HG03060 (cell line): ENCODE data around the gene RPS19BP1.

Experiments
- ATAC-seq: cut with Tn5 transposase; IDR thresholded peaks from one replicate; pipeline ENCODE4 v1.9.1; 2021; ENCODE audit warnings: low read depth, moderate number of reproducible peaks; ENCODE audit not compliant: unreplicated experiment

The RPS19BP1 gene

DNA sequence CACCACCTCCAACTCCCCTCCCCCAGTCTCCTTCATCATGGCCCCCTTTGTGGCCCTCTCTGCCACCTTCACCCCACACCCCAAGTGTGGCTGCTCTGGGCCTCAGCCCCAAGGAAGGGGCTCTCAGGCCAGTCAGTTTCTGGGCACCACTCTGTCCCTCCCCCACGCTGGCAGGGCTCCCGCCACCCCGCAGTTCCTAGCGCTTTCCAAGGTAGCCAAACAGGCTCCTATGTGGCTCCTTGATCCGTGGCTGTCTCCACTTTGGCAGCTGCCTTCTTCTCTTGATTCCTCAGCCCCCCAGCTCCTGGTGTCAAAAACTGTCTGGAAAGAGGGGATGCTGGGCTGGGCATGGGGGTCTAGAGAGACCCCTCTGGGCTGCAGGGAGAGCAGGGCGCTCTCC is 27.6 kb upstream of the RPS19BP1 start:
- ATAC-seq = no peak

DNA sequence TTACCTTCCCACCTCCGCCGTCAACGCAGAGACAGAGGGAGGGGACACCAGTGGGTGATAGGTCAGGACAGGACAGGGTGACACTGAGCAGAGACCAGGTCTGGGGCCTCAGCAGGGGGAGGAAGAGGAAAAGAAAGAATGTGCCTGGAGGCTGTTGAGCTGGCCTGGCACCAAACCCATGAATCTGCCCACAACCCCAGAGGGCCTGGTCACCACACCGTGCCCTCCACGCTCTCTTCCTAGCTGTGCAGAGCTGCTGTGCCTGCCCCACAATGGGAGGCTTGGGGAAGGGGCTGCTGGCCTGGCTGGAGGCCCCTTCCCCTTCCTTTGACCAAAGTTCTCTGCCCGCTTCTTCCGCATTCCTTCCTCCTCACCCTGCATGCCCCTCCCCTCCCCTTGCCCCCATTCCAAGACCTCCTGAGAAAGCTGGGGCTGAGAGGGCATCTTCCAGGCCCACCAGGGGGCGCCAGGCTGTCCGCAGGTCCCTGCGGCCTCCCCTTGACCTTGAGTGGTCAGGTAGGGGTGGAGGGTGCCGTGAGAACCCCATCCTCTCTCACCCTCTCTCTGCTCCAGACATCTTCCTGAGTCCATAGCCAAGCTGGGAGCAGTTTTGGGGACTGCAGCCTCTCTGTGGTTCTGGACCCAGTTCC is 27.0 kb upstream of the RPS19BP1 start:
- no peak for ATAC-seq

DNA sequence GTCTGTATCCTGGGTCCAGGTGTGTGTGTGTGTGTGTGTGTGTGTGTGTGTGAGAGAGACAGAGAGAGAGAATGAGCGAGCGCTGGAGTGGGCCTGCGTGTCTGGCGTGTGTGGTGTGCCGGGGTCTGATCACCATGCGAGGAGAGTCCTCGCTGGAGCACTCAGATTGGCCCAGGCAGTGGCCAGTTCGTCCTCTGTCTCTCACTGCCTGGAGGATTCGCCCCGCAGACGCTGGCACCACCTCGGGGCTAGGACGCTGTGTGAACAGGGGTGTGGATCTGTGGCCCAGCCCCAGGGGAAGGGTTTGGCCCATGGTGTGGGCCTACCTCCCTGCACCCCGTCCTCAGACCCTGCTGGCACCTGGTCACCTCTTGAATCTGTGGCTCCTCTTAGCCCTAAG is 26.4 kb upstream of the RPS19BP1 start:
- no peak for ATAC-seq

DNA sequence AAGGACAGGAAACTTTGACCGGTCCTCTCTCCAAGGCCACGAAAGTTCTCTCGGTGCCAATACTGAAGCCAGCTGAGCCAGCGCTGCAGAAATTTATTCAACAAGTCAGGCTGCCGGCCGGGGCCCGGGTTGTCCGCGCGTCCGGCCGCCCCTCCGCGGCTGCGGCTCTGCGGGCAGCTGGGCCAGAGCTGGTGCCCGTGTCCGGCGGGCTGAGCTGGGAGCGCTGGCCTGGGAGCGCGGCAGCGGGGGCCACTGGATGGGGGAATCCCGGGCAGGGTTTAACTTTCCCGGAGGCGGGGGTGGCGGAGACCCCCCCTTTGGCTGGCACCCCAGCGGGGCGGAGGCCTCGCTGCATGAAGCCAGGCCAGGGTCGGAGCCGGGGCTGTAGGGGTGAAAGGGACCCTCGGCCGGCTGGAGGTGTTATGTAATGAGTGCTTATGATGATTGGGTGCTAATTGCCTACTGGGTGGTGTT is 25.7 kb upstream of the RPS19BP1 start:
- ATAC-seq = no peak

DNA sequence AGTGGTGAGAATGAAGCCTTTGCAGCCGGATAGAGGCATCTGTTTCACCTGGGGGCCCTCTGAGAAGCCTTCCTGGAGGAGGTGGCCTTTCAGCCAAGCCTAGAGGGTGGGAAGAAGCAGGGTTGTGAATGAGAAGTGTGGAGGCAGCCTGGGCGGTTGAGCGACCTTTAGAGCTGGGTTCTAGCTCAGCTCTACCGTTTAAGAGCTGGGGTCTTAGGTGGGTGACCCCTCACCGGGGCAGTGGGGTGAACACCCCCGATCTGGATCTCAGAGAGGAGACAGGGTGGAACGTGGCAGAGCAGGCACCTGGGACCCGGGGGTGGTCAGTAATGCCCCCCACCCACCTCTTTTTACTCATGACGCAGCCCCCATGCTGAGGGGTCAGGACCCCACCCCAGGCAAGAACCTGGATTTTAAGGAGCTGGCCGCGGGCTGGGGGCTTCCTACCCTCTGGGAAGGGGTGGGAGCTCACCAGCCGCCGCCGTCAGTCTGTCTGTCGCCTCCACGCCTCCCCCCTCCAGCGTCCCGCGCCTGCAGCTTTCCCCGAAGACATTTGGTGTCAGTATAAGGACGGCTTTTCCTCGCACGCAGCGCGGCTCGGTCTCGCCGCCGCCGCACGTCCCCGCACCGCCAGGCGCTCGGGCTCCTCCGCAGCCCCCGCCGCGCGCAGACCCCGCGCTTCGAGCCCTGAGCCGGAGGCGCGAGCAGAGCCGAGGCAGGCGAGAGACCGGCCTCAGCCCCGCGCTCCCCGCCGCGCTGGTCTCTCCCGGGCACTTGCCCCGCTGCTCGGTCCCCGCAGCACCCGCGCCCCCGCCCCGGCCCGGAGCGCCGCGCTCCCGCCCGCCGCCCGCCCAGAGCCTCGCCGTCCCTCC is 24.7 kb upstream of the RPS19BP1 start:
- no peak for ATAC-seq

DNA sequence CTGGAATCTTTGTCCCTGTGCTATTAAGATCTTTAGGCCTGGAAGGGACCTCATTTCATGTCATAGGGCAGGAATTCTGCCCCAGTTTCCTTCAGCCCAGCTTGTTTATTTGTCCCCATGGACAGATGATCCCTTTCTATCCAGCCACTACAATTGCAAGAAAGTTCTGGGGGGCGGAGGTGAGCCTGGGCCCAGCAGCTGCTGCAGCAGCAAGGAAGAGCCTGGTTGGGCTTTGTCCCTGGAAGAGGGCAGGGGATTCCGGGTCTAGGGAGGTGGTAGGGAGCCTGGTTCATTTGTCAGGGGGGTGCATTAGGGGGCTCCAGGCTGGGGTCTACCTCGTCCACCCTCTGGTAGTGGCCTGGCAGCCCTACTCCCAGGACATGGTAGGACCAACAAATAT is 21.6 kb upstream of the RPS19BP1 start:
- no peak for ATAC-seq

DNA sequence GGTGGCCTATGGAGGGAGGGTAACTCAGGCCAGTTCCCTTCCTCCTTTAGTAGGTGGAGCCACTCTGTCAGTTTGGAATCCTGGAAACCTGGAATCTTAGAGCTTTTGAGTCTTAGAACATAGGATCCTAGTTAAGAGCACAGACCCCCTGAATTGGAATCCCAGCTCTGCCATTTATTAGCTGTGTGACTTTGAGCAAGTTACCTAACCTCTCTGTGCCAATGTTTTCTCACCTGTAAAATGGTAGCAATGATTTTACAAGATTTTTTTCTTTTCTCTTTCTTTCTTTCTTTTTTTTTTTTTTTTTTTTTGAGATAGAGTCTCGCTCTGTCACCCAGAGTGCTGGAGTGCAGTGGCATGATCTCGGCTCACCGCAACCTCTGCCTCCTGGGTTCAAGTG is 20.9 kb upstream of the RPS19BP1 start:
- ATAC-seq = no peak

DNA sequence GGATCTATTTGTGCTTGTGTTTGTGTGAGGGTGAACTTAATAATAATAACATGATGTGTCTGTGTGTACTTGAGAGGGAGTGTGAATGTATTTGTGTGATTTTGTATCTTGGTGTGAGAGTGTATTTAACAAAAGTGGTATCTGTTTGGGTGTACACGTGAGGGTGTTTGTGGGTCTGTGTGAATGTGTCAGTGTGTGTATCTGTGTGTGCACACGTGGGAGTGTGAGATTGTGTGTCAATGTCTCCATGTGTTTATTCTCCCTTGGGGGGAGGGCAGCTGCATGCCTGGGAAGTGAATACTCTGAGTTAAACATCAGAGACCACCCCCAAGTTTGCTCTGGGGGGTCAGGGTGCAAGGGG is 15.0 kb upstream of the RPS19BP1 start:
- ATAC-seq = no peak

DNA sequence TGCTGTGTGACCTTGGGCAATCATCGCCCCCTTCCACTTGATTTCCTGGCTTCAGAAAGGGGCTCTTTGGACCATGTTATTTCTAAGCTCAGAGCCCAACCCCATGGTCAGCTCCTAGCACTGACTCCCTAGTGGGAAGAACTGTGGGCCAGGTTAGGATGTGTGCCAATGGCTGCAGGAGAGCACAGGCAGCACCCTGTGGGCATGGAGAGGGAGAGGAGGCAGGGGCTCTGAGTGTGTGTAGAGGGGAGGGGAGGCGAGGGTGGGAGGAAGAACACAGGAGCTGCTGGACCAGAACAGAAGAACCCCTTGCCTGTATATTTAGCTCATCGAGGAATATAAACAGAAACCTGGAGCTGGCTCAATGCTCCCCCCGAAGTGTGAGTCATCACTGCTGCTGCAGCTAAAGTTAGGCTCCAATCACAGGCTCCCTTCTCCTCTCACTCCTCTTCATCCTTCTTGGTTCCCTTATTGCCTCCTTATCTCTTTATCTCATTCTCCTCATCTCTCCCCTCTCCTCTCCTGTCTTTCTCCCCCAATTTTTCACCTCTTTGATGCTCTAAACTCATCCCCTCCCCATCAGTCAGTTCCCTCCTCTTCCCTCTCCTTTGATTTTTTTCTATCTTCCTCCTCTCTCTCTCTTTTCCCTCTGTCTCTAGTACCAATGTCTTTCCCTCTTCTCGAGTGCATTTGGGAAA is 14.5 kb upstream of the RPS19BP1 start:
- ATAC-seq = no peak

DNA sequence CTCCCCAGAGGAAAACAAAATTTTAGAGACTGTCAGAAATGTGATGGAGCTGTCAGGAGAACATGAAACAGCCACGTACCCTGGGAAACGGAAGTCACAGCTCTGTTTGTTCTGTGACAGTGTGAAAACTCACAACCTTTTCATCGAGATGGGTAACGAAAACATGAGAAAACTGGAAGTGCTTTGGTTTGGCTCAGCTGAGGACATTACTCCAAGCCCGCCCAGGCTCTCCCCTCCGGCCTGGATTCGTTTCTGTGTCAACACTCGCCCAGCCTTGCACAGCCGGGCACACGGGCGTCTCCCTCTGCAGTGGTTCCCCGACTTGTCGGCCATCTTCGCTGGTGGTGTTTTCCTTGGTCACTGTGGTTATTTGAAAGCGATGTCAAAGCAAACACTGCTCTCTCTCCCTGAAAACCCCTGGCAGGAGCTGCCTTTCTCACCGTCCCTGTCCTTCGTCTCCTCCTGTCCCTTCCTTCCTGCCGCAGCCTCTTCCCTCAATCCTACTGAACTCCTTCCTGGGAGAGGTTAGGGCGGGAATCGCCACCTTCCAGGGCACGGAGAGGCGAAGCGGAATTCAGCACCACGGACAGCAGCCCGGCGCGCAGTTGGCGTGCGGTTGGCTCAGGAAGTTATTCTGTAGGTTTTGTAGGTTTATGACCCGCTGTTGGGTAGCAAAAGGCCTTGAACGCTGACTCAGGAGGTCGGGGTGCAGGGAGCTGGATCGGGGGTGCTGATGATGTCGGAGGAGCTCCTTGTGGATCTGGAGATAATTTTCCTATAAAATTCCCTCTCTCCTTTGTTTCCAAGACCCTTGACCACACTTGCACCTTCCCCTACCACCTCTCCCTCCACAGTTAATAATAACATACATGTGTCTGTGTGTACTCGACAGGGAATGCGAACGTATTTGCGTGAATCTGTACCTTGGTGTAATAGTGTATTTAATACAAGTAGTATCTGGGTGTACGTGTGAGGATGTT is 13.1 kb upstream of the RPS19BP1 start:
- ATAC-seq = no peak

DNA sequence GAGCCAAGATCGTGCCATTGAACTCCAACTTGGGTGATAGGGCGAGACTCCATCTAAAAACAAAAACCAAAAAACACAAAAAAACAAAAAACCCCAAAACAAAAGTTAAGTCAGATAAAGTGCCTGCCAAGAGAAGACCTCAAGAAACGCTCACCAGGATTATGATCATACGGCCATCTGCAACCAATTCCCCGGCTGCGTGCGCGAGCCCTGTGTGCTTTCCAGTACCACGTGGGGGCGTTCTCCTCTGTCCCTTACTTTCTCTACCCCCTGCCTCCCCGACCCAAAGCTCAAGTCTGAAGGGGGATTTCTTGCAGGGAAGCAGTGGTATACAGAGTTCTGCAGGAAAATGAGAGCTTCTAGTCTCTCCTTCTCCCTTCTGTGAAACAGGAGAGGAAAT is 10.5 kb upstream of the RPS19BP1 start:
- no peak for ATAC-seq

DNA sequence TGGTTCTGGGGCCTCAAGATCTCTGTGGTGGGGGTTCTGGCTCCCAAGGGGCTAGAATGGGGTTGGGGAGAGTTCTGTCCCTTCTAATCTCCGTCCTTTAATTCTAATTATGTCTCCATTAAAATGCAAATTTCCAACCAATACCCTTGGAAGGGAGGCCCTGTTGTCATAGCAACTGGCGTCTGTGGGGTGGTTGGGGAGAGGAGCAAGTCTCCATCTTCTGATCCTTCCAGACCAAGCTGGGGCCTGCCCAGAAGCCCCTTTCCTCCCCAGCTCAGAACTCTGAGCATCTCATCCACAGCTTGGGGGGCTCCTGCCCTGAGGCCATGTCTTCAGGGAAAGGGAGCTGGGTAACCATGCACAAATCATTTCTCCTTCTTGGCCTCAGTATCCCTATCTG is 5.4 kb upstream of the RPS19BP1 start:
- no peak for ATAC-seq

DNA sequence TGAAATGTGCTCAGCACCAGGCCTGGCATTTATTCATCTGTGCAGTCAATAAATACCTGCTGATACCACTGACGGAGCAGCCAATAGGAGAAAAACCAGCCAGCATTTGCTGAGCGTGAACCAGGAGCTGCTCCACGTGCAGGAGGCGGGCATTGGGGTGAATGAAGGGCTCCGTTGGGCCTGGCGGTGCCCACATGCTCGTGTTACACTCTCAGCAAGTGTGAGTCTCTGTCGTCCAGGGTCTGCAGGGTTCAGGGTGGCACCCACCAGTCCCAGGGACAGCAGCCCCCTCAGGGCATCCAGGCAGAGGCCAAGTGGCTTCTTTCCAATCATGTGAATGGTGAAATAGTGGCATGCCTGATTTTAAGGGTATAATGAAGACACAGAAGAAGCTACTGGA is 4.2 kb upstream of the RPS19BP1 start:
- ATAC-seq = no peak

DNA sequence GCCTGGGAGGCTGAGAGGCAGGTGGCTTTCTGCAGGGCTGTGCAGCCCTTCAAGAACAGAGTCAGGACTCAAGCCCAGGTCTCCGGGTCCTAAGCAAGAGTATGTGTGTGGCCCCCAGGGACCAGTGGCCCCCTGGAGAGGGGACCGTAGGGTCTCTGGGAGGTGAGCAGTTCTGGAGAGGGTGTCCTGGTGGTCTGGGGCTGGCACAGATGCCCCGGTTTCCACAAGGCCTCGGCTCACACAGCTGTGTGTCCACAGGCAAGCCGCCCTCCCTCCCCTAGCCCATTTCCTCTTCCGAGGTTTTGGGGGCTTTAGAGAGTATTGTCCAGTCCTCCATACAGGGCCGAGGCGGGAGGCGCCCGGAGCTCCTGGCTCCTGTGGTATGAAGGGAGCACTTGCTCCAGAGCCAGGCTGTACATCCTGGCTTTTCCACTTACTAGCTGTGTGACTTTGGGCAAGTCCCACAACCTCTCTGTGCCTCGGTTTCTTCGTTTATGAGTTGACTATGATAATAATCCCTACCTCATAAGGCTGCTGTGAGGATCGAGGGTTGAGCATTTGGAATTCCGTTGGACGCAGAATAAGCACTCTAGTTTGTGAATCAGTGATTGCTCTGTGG is 3.4 kb upstream of the RPS19BP1 start:
- ATAC-seq = no peak

DNA sequence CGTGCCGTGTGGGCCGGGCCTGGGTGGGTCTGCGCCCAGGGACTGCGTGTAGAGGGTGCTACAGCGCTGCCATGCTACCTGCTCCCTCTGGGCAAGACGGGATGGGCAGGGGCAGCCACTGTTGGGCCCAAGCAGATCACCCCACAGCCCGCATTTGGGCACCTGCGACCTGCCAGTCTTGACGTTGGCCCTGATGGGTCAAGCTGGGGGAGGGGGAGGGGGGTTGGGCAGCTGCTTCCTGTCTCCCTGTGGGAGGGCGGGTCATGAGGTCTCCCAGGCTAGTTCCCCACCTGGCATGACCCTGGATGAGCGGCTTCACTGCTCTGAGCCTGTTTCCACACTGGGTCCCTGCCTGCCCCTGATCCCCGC is 2.8 kb upstream of the RPS19BP1 start:
- no peak for ATAC-seq

DNA sequence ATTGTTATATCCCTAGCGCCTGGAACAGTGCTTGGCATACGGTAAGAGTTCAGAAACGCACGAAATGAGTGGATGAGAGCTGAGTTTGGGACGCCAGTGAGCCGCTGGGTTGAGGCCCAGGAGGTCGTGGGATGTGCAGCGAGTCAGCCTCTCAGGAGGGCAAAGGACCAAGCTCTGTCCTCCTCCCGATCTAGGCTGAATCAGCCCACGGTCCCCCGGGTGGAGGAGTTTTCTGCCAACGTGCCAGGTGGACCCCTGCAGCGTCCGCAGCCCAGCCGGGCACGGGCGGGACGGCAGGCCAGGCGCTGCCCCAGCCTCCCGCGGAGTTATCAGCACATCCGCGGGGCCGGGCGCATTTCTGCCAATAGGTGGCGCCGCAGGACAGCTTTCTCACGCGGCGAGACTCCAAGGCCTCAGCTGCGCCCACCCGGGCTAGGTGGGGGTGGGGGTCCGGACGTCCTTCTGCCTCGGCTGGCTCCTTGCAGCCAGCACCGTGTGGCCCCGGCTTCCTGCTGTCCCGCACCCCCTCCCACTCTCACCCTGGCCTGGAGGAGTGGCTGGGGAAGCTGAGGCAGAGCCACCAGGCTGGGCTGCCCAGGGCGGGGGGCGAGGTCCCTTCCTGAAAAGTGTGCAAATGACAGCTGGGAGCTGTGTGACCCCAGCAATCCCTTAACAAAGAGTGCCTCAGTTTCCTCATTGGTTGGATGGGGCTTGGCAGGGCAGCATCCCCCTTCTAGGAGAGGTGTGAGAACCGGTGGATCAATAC is 2.2 kb upstream of the RPS19BP1 start:
- ATAC-seq = no peak

DNA sequence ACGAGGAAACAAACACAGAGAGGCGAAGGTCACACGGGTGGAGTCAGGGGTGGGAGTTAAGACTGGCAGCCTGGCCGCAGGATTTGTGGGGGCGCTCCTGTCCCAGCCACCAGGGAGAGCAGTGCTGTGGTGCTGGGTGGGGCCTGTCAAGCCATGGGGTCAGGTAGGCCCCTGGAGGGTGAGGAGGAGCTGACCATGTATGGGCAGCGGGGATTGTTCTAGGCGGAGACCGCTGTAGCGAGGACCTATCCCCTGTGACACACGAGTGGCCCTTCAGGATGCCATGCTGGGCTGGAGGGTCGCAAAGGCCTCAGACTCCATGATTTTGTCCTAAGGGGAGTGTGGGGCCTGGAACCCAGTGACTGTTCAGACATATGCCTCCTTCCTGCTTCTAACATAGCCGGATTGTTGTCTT is 1.6 kb upstream of the RPS19BP1 start:
- ATAC-seq = no peak

DNA sequence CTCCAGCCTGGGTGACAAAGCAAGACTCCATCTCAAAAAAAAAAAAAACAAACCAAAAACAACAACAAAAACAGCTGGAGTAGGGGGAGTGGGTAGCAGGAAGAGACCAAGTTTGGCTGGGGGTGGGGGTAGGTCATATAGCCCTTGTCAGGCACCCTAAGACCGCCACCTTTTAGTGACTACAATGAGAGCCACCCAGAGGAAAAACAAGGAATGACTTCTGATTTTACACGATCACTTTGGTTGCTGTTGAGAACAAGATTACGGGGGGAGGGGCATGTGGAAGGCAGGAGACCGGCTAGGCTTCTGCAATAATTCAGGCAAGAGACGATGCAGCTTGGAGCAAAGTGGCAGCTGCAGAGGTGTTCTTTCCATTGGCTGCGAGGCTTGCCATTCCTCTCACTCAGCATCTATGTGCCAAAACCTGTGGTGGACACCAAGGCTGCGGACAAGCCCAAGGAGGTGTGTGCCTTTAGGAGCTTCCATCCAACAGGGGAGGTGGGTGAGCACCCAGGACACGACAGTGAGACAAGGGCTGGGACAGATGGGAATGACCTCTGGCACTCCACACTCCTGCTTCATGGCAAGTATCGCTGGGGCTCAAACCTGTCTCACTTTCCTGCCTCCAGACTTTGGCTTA is 1.7 kb downstream of the RPS19BP1 start:
- ATAC-seq = no peak

DNA sequence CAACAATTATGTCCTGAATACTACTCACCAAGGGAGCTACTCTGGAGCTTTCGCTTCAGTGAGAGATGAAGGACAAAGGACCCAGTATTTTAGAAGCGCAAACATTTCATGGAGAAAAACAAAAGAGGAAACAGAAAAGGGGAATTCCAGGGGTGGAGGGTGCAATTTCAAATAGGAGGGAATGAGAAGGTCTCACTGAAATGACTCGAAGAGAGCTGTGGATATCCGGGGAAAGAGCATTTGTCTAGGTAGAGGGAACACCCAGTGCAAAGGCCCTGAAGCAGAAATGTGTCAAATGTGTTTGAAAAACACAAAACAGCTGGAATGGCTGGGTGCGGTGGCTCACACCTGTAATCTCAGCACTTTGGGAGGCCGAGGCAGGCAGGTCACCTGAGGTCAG is 2.4 kb downstream of the RPS19BP1 start:
- ATAC-seq = no peak
